Activated naive CD8-positive, alpha-beta T cell treated with anti-CD3 and anti-CD28 coated beads, Interleukin-2, amount 10 ng/mL, durations not matched to agents 7 days and 5 days (primary cell): ENCODE measurements around the gene TUBB2B. TPM values are rescaled to one million over a fixed set of nuclear protein-coding genes. Genes with fewer than 3 reads are reported as not detected.
A peak's percentile ranks its signal among the peaks of the same experiment; 100 is the strongest.

Source experiments
- ATAC-seq: fragments of 150-1000 bp; cut with Tn5 transposase; one replicate; pipeline ENCODE4 v1.10.0; 2021; ENCODE audit warnings: low read depth, moderate library complexity
- POLR2A ChIA-PET: fragments of 350-600 bp; sonication (Branson Sonifier 250); formaldehyde crosslinking; loops from one replicate; lab custom pipeline; 2021; ENCODE audit warnings: antibody characterized with exemption; lab: Charles Lee
- DNase-seq: peaks from one replicate; pipeline ENCODE4 v3.0.0; 2021
- H3K27ac Mint-ChIP-seq: one replicate; pipeline ENCODE4 v1.8.0; 2022; ENCODE audit warnings: mild to moderate bottlenecking, mixed read lengths
- H3K27me3 Mint-ChIP-seq: one replicate; pipeline ENCODE4 v1.8.0; 2022; ENCODE audit warnings: mild to moderate bottlenecking, moderate library complexity, mixed read lengths
- H3K36me3 Mint-ChIP-seq: one replicate; pipeline ENCODE4 v1.8.0; 2021; ENCODE audit warnings: mild to moderate bottlenecking, mixed read lengths
- H3K4me1 Mint-ChIP-seq: one replicate; pipeline ENCODE4 v1.8.0; 2021; ENCODE audit warnings: mixed read lengths
- H3K4me3 Mint-ChIP-seq: one replicate; pipeline ENCODE4 v1.8.0; 2022; ENCODE audit warnings: mild to moderate bottlenecking, moderate library complexity, mixed read lengths
- H3K9me3 Mint-ChIP-seq: one replicate; pipeline ENCODE4 v1.8.0; 2021; ENCODE audit warnings: mixed read lengths
- total RNA-seq, 2 experiments: library from RNA; stranded (reverse); gene quantifications; one replicate each; pipeline ENCODE4 v1.2.3, GENCODE V29; 2021

The TUBB2B gene
- total RNA-seq = not detected

DNA sequence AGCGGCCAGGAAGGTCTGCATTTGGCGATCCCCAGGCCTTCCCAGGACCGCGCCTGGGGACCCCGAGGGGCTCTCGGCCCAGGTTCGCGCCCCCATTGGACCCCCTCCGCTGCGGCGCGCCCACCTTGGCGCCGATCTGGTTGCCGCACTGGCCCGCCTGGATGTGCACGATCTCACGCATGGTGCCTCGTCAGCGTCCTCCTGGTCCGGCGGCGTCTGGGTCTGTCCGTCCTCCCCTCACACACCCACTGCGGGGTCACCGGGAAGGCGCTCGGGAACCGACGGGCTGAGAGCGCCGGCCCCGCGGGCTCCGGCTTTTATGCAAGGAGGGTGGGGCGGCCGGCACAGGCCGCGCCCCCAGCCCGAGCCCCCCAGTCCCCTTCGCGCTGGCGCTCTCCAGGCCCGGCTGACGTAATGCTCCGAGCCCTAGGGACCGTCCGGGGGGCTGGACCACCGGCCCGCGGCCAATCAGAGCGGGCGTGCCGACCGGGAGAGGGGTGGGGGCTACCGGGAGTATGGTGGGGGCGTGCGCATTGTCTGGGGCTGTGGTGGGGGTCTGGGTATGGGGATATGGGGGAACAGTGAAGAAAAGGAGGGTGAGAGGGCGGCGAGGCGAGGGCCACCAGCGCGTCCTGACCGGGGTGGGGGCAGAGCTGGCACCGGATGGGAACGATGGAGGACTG is at the start of gene TUBB2B:
Gene TUBB2B, minus strand, starts transcription at position 291 of the 683 bp plus-strand sequence. Its CDS starts 110 bp downstream, at position 181.
- H3K36me3 Mint-ChIP-seq = no peaks in the 10 kb centered on the region
- peak within 1 kb of the TSS; percentile 73 for H3K4me3 Mint-ChIP-seq
- ATAC-seq (no peak), DNase-seq (no peak)
- no peaks in the 10 kb centered on the region for H3K9me3 Mint-ChIP-seq
- POLR2A ChIA-PET = no interaction called here
- peaks cover 76% of the 10 kb centered on the region for H3K27me3 Mint-ChIP-seq
- H3K27ac Mint-ChIP-seq = peak within 1 kb of the TSS; percentile 51
- H3K4me1 Mint-ChIP-seq = peaks cover 29% of the 10 kb centered on the region

DNA sequence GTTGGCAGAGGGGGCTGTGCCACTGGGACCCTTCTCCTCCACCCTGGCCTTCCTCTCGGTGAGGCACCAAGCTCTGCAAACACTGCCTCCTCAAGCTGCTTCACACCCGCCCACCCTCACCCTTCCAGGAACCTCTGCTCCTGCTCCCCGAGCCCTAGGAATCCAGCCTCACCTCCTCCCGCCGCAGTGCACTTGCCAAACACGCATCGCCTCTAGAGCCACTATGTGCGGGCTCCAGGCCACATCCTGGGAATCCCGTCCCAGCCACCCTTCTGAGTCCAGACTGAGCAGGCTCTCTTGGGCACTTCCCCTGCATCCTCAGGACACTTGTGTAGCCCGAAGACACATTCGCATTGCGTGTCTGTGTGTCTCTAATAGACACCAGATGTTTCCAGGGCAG is 49.8 kb upstream of the TUBB2B start:
- Mint-ChIP-seq H3K4me1 (peaks cover 3% of the 10 kb centered on the region), H3K27me3 (no peaks in the 10 kb centered on the region), H3K9me3 (no peaks in the 10 kb centered on the region), H3K36me3 (no peaks in the 10 kb centered on the region), H3K4me3 (no peak overlapping the region), H3K27ac (no peak overlapping the region)
- DNase-seq = no peak
- POLR2A ChIA-PET = no interaction called here
- ATAC-seq = no peak

DNA sequence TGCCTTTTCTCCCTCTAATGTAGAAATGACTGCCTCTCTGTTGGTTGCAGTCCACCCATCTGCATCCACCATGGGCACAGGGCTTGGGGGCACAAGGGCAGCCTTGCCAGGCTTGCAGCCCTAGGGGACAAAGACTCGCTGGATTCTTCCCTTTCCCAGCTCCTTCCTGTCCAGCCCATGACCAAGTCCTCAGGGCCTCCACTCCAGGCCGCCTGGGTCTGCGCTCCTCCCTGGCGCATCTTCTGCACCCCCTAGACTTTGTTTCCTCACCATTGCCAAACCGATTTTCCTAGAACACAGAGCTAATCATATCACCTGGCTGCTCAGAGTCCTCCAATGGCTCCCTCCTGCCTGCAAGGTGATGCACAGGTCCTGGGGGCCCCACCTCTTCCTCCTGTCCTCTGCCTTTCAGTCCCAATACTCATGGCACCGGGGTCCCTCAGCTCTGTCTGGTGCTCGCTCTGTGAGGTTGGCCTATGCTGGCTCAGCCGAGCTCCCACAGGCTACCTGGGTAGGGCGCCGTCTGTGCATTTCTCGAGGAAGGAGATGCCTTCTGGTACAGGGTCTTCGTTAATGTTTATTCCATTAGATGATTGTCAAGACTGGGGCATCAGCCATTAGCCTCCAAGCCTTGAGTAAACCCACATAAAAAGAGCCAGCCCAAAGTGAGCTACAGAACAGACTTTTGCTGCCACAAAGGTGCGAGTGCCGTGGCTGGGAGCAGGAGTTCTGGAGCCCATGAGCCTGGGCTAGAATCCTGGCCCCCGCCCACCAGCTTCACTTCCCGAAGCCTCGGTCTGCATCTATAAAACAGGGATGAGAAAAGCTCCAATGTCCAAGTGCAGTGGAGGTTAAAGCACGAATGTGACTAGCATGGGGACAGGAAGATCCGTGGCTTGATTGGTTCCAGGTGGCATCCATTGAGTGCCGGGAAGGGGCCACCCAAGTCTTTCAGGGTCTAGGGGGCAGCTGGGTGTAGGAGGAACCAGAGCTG is 49.0 kb upstream of the TUBB2B start:
- Mint-ChIP-seq H3K36me3 (peaks cover 3% of the 10 kb centered on the region), H3K27ac (no peak overlapping the region), H3K27me3 (no peaks in the 10 kb centered on the region), H3K9me3 (no peaks in the 10 kb centered on the region), H3K4me1 (peaks cover 5% of the 10 kb centered on the region), H3K4me3 (no peak overlapping the region)
- POLR2A ChIA-PET = no interaction called here
- DNase-seq (no peak), ATAC-seq (no peak)

DNA sequence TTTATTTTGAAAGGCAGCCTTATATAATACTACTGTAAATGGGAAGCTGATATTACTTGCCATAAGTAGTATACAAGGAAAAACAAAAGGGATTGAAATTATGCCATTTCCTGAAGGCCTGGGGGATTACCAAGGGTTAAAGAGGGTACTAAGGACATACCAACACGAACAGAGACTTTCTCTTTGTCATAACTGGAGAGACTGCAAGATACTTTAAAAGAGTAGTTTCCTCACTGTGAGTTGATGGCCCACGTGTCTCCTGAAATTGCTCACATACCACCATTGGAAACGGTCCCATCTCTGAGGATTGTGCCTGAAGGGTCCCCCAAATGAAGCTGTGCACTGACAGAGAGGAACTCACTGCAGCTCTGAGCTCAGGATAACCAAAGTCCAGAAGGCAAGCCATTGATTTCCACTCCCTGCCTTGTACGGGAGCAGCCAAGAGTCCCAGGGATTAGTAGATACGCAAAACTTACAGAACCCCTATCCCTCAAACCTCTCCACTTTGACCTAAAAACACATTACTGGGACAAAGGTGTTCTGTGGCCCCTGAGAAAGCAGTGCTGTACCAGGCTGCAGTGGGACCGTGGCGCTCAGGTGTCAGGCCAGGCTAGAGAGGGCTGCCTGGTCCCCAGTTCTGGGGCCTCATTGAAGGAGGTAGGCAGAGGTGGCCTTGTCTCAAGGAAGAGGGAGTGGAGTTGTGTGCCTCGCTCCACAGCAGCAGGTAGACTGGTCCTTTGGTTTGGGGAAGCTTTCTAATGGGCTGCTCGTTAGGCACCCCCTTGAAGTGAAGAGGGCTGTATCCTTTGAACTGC is 46.5 kb upstream of the TUBB2B start:
- POLR2A ChIA-PET = interaction anchor here (1.0 kb wide), 1 partner anchor 12 kb away, joined by 3 read pairs; no protein-coding TSS in a partner anchor
- no peak overlapping the region for H3K27ac Mint-ChIP-seq
- H3K9me3 Mint-ChIP-seq = no peaks in the 10 kb centered on the region
- no peaks in the 10 kb centered on the region for H3K27me3 Mint-ChIP-seq
- H3K36me3 Mint-ChIP-seq = peaks cover 8% of the 10 kb centered on the region
- no peak overlapping the region for H3K4me3 Mint-ChIP-seq
- DNase-seq (no peak), ATAC-seq (no peak)
- peaks cover 4% of the 10 kb centered on the region for H3K4me1 Mint-ChIP-seq

DNA sequence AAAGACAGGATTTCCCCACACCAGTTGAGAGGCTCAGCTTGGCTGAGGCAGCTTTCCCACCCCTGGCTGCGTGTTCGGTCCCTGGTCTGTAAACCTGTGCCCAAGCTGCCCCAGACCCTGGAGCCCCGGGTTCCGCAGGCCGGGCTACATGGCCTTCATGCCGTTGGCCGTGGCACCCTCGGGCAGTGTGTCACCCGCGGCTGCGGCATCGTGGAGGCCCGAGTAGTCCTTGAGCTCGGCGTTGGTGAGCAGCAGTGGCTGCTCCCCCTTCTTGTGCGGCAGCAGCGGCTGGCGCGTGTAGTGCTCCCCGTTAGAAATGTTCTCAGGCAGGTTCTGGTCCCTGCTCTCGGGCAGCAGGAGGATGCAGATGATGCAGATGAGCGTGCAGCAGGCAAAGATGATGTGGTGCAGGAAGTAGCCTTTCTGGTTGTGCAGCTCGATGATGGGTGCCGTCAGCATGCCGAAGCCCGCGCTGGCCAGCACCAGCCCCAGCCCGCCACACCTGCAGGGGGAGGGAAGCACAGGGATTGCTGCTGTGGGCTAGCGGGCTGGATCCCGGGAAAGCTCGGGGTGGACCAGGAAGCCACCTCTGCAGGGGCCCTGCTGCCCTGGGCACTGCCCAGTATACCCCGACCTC is 45.6 kb upstream of the TUBB2B start:
- Mint-ChIP-seq H3K27me3 (no peaks in the 10 kb centered on the region), H3K27ac (no peak overlapping the region), H3K9me3 (no peaks in the 10 kb centered on the region), H3K4me3 (no peak overlapping the region), H3K36me3 (peaks cover 8% of the 10 kb centered on the region), H3K4me1 (peaks cover 4% of the 10 kb centered on the region)
- no peak for DNase-seq
- ATAC-seq = no peak
- POLR2A ChIA-PET = interaction anchor here (1.0 kb wide), 1 partner anchor 11 kb away, joined by 3 read pairs; no protein-coding TSS in a partner anchor

DNA sequence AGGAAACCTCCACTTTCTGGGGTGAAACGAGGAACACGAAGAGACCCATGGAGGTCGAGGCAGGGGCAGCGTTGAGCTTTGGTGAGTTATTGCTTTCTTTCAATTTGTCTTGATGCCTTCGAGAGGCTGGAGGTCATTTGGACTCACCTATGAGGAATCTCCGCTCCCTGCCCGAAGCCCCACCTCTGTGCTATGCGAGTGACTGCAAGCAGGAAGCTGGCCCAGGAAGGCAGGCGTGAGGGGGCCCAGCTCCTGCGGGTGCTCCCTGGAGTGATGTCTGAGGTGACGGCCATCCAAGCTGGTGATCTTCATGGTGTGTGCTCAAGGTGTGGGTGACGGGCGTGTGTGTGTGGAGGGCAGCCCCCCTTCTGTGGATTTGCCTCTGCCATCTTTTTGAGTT is 44.3 kb upstream of the TUBB2B start:
- Mint-ChIP-seq H3K27me3 (no peaks in the 10 kb centered on the region), H3K27ac (peak overlapping the region; percentile 28), H3K9me3 (no peaks in the 10 kb centered on the region), H3K4me3 (no peak overlapping the region), H3K4me1 (peaks cover 6% of the 10 kb centered on the region), H3K36me3 (peaks cover 8% of the 10 kb centered on the region)
- ATAC-seq = no peak
- no peak for DNase-seq
- POLR2A ChIA-PET = no interaction called here

DNA sequence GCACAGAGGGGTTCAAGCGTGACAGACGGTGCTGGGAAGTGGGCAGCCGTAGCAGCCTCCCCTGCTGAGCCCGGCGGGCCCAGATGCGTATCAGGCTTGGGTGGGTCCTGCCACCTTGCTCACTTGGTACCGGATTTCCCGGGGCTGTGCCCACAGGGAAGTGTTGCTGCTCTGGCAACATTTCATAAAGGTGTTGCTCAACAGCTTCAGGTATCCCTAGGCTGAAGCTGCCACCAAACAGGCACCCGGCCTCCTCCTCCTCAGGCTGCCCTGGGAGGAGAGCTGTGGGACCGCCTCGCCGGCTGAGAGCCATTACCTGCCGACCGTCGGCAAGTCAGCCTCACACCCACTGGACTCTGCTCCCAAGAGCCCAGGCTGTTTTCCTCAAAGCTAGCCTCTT is 42.8 kb upstream of the TUBB2B start:
- H3K27me3 Mint-ChIP-seq = no peaks in the 10 kb centered on the region
- H3K27ac Mint-ChIP-seq = no peak overlapping the region
- H3K36me3 Mint-ChIP-seq = peaks cover 8% of the 10 kb centered on the region
- no peak for ATAC-seq
- H3K4me3 Mint-ChIP-seq = no peak overlapping the region
- no peak for DNase-seq
- POLR2A ChIA-PET = no interaction called here
- H3K4me1 Mint-ChIP-seq = peaks cover 6% of the 10 kb centered on the region
- no peaks in the 10 kb centered on the region for H3K9me3 Mint-ChIP-seq

DNA sequence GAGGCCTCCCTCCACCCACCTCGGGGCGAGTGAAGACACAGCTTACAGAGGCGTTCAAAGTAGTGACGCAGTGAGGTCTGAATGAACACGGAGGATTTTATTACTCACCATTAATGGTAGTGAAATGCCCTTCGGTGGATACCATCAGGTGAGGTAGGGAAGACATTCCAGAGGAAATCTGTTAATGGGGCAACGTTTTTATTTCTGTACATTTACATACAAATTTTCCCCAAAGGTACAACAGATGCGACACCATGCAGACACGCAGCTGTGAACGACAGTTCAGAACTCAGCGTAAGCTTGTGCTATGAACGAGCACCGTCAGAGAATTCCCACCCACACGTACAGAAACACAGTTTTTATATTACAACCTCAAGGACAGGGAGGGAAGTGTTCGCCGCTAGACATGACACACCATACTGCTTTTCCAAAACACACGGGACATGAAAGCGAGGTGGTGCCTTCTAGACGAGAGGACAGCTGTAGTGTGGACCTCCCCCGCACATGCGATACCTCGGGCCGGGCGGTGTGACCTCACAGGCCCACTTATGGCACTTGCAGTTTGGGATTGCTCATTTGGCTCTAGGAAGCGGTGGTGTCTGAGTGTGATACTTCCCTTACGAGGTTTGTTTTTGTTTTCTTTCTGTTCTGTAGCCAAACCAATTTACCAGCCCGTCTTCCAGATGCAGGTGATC is 42.0 kb upstream of the TUBB2B start:
- no peaks in the 10 kb centered on the region for H3K9me3 Mint-ChIP-seq
- H3K4me1 Mint-ChIP-seq = peaks cover 6% of the 10 kb centered on the region
- DNase-seq (no peak), ATAC-seq (no peak)
- no peak overlapping the region for H3K27ac Mint-ChIP-seq
- no peak overlapping the region for H3K4me3 Mint-ChIP-seq
- H3K27me3 Mint-ChIP-seq = no peaks in the 10 kb centered on the region
- POLR2A ChIA-PET = no interaction called here
- peaks cover 12% of the 10 kb centered on the region for H3K36me3 Mint-ChIP-seq

DNA sequence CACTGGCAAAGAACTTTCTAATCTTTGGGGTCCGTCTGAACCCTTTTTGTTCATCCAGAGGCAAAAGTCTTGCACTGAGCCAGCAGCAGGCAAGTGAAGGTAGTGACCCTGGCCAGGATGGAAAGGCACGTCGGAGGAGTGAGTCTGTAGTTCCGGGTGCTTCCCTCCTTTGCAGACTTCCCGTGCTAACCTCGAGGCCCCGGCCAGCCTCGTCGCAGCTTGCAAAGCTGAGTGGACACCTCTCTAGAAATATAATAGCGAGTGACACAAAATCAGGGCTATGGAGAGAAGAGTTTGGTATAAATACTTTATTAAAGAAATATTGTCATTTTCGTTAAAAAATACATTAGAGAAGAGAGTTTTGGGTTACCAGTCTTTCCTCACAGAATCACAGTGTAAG is 41.2 kb upstream of the TUBB2B start:
- POLR2A ChIA-PET = no interaction called here
- ATAC-seq = no peak
- no peak overlapping the region for H3K27ac Mint-ChIP-seq
- H3K27me3 Mint-ChIP-seq = no peaks in the 10 kb centered on the region
- no peaks in the 10 kb centered on the region for H3K9me3 Mint-ChIP-seq
- H3K36me3 Mint-ChIP-seq = peaks cover 12% of the 10 kb centered on the region
- H3K4me1 Mint-ChIP-seq = peaks cover 8% of the 10 kb centered on the region
- H3K4me3 Mint-ChIP-seq = no peak overlapping the region
- DNase-seq = no peak

DNA sequence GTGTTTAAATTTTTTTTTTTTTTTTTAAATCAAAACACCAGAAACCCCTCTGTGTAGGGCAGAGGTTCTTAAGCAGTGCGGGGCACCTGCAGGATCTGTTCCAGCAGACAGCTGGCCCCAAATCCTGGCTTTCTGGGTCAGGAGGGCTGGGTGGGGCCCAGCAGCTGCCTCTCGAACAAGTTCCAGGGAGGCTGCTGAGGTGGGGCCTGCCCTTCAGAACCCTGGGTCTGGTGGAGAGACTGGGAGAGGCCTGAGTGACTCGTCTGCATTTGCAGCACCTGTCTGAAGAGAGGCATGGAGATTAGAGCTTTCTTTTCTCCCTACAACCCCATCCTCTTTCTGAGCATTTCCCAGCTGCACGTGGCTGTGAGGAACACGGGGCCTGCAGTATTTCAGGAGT is 39.7 kb upstream of the TUBB2B start:
- no peaks in the 10 kb centered on the region for H3K9me3 Mint-ChIP-seq
- no peak overlapping the region for H3K27ac Mint-ChIP-seq
- ATAC-seq = no peak
- H3K4me1 Mint-ChIP-seq = peaks cover 15% of the 10 kb centered on the region
- DNase-seq = no peak
- H3K4me3 Mint-ChIP-seq = no peak overlapping the region
- H3K36me3 Mint-ChIP-seq = peaks cover 12% of the 10 kb centered on the region
- POLR2A ChIA-PET = no interaction called here
- no peaks in the 10 kb centered on the region for H3K27me3 Mint-ChIP-seq

DNA sequence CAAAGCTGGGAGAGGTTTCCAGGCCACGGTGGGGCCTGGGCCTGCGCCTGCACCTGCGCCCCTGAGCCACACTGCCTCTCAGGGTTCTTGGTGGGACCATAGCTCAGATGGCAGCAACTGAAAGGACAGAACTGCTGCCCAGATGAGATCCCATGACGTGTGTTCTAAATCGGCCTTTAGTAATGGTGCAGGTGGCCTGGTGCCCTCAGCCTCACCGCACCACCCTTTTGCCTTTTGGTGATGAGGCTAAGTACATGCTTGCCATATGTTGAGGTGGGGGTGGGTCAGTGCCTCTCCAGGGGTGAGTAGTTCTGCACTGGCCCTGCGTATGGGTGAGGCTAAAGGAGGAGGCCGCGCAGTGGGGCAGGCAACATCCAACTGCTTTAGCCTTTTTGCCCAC is 38.7 kb upstream of the TUBB2B start:
- POLR2A ChIA-PET = no interaction called here
- H3K9me3 Mint-ChIP-seq = no peaks in the 10 kb centered on the region
- H3K4me3 Mint-ChIP-seq = no peak overlapping the region
- DNase-seq = no peak
- no peak for ATAC-seq
- H3K27me3 Mint-ChIP-seq = no peaks in the 10 kb centered on the region
- peaks cover 9% of the 10 kb centered on the region for H3K36me3 Mint-ChIP-seq
- H3K4me1 Mint-ChIP-seq = peaks cover 22% of the 10 kb centered on the region
- H3K27ac Mint-ChIP-seq = no peak overlapping the region

DNA sequence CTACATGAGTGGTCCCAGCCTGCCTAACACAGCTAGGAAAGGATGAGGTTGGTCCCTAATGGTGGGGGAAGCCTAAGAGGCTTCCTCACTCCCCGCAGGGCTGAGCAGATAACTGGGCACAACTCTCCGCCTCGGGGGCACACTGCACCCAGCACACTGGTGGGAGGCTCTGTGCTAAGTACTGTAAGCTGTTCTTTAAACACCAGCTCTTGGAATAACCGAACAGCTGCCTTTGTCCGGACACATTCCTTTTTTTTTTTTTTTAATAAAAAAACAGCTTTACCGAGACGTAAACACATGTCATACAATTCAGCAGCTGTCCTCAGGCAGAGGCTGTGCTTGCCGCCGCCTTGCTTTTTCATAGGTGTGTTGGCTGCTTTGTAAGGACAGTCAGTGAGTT is 38.2 kb upstream of the TUBB2B start:
- no peak for ATAC-seq
- Mint-ChIP-seq H3K36me3 (peaks cover 11% of the 10 kb centered on the region), H3K4me3 (no peak overlapping the region), H3K9me3 (no peaks in the 10 kb centered on the region), H3K4me1 (peaks cover 26% of the 10 kb centered on the region), H3K27me3 (no peaks in the 10 kb centered on the region), H3K27ac (no peak overlapping the region)
- POLR2A ChIA-PET = no interaction called here
- DNase-seq = no peak
